Measurements from ENCODE around the gene NEIL3. TPM values are rescaled to one million over a fixed set of nuclear protein-coding genes. Genes with fewer than 3 reads are reported as not detected.

Gene NEIL3
- total and polyA plus RNA-seq, 10 donors: 0.30 to 3.3 (median 1.8) TPM

DNA sequence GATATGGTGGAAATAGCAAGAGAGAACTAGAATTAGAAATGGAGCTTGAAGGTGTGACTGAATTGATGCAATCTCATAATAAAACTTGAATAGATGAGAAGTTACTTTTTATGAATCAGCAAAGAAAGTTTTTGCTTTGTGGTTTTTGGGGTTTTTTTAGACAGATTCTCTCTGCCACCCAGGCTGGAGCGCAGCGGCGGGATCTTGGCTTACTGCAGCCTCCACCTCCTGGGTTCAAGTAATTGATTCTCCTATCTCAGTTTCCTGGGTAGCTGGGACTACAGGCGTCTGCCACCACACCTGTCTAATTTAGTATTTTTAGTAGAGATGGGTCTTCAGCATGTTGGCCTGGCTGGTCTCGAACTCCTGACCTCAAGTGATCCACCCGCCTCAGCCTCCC, 23.7 kb upstream of the NEIL3 start:
- H3K4me3 ChIP-seq: no peak overlapping the region
- TF ChIP-seq POLR2AphosphoS5 (IDR thresholded peaks at IDR 0.05): no peak
- TF ChIP-seq, protein P1, sequence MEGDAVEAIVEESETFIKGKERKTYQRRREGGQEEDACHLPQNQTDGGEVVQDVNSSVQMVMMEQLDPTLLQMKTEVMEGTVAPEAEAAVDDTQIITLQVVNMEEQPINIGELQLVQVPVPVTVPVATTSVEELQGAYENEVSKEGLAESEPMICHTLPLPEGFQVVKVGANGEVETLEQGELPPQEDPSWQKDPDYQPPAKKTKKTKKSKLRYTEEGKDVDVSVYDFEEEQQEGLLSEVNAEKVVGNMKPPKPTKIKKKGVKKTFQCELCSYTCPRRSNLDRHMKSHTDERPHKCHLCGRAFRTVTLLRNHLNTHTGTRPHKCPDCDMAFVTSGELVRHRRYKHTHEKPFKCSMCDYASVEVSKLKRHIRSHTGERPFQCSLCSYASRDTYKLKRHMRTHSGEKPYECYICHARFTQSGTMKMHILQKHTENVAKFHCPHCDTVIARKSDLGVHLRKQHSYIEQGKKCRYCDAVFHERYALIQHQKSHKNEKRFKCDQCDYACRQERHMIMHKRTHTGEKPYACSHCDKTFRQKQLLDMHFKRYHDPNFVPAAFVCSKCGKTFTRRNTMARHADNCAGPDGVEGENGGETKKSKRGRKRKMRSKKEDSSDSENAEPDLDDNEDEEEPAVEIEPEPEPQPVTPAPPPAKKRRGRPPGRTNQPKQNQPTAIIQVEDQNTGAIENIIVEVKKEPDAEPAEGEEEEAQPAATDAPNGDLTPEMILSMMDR (IDR thresholded peaks at IDR 0.05 in 8 of 11, conservative IDR thresholded peaks at IDR 0.05 in 3 of 11): no peak
- TF ChIP-seq POLR2A (IDR thresholded peaks at IDR 0.05): no peak
- H3K9me3 ChIP-seq: no peaks in the 10 kb centered on the region
- no peaks in the 10 kb centered on the region for H3K36me3 ChIP-seq
- no peaks in the 10 kb centered on the region for H3K27me3 ChIP-seq (replicated peaks in 1 of 7)
- 69 to 87% (median 79%) methylated on average over 6 of the region's 6 CpGs for WGBS, 5 donors
- H3K4me1 ChIP-seq: no peaks in the 10 kb centered on the region
- no peak for DNase-seq
- H3K27ac ChIP-seq: no peak overlapping the region
- intact Hi-C loops (cut with DNase I; ENCODE audit: low total_unique reads): no loop called here

DNA sequence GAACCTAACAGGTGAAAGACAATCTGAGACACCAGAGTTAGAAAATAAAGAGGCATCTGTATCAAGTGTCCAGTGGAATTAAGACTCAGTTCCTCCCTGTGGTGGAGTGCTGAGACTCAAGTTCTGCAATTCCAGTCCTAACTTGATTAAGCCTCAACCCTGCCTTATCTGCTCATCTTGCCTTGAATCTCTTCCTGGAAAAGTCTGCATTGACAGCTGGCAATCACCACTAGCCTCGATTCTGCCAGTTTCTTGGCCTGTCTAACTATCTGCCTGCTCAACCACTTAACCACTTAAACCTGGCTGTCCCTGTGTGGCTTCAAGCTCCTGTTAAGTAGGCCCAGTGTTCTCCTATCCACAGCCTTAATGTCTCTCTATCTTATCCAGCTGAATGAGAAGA, 22.4 kb upstream of the NEIL3 start:
- no peaks in the 10 kb centered on the region for H3K36me3 ChIP-seq
- H3K4me1 ChIP-seq: no peaks in the 10 kb centered on the region
- no peak overlapping the region for H3K4me3 ChIP-seq
- DNase-seq: no peak
- no peaks in the 10 kb centered on the region for H3K27me3 ChIP-seq (replicated peaks in 1 of 7)
- no peak overlapping the region for H3K27ac ChIP-seq
- whole genome bisulfite sequencing, 5 donors: 13 to 29% (median 17%) methylated on average over 1 of the region's 1 CpG
- TF ChIP-seq POLR2AphosphoS5 (IDR thresholded peaks at IDR 0.05) (no peak), POLR2A (IDR thresholded peaks at IDR 0.05) (no peak)
- TF ChIP-seq, protein P1 (IDR thresholded peaks at IDR 0.05 in 8 of 11, conservative IDR thresholded peaks at IDR 0.05 in 3 of 11): no peak
- intact Hi-C loops (cut with DNase I; ENCODE audit: low total_unique reads): no loop called here
- H3K9me3 ChIP-seq: no peaks in the 10 kb centered on the region

DNA sequence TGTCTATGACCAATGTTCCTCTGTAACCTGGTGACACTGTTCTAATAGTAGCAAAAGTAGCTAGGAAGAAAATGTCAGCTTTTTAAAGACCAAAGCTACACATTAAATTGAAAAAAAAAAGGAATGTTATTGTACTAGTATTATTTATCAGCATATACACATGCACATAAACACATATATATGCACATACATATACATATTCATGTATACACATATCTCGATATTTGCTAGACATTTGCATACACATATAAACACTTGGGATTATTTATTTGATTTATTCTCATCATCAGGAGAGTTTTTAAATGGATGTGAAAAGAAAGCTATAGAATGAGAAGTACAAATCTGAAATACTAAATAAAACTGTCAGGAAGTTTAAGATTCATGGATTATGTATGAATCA, 21.3 kb upstream of the NEIL3 start:
- no peaks in the 10 kb centered on the region for H3K9me3 ChIP-seq
- no peaks in the 10 kb centered on the region for H3K4me1 ChIP-seq
- no peak overlapping the region for H3K4me3 ChIP-seq
- intact Hi-C loops (cut with DNase I; ENCODE audit: low total_unique reads): no loop called here
- WGBS, 5 donors: 93 to 100% (median 97%) methylated on average over 1 of the region's 1 CpG
- TF ChIP-seq, protein P1 (IDR thresholded peaks at IDR 0.05 in 8 of 11, conservative IDR thresholded peaks at IDR 0.05 in 3 of 11): no peak
- TF ChIP-seq POLR2A (IDR thresholded peaks at IDR 0.05) (no peak), POLR2AphosphoS5 (IDR thresholded peaks at IDR 0.05) (no peak)
- no peak overlapping the region for H3K27ac ChIP-seq
- H3K27me3 ChIP-seq (replicated peaks in 1 of 7): no peaks in the 10 kb centered on the region
- H3K36me3 ChIP-seq: no peaks in the 10 kb centered on the region
- DNase-seq: no peak

DNA sequence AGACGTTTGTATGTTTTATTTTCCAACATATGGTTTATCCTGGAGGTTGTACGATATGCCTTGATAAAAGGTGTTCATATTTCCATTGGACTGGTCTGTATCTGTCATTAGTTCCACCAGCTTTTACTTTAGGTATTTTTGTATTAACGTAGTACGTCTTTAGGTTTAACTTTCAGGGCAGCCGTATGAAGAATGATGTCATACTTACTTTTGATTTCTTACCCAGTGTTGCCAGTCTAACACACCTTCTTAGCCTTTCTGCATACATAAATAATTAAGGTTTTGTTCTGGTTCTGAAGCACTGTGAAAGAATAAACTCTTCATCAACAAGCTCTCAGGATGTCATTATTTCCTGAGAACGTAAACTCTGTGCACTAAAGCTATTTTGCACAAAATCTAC, 18.9 kb upstream of the NEIL3 start:
- intact Hi-C loops (cut with DNase I; ENCODE audit: low total_unique reads): no loop called here
- no peak for DNase-seq
- 80 to 86% (median 81%) methylated on average over 6 of the region's 6 CpGs for WGBS, 5 donors

More for the DNA sequence above, 18.9 kb upstream of the NEIL3 start:
- Histone ChIP-seq H3K4me1 (no peaks in the 10 kb centered on the region), H3K4me3 (no peak overlapping the region), H3K27me3 (replicated peaks in 1 of 7) (no peaks in the 10 kb centered on the region), H3K36me3 (no peaks in the 10 kb centered on the region), H3K27ac (no peak overlapping the region), H3K9me3 (no peaks in the 10 kb centered on the region)
- TF ChIP-seq POLR2AphosphoS5 (IDR thresholded peaks at IDR 0.05) (no peak), POLR2A (IDR thresholded peaks at IDR 0.05) (no peak)
- TF ChIP-seq, protein P1 (IDR thresholded peaks at IDR 0.05 in 8 of 11, conservative IDR thresholded peaks at IDR 0.05 in 3 of 11): no peak
